Embryonic facial prominence (tissue), 1 donor: ENCODE measurements around the gene AANAT.
"Not testable (repeated sequence)": the region's sequence is repeated elsewhere in the genome, so short reads cannot be mapped to it uniquely, and the experiment has no call there.

Experiments
- DNase-seq: peaks from one replicate; pipeline ENCODE4 v3.0.0-alpha.2; 2016; ENCODE audit errors: extremely low spot score

Gene AANAT

GRCh38 chr17:76506408-76507345 lies 39.3 kb downstream of the AANAT start:
- no peak for DNase-seq

- not testable (repeated sequence) for DNase-seq
Observed at GRCh38 chr17:76508472-76509063, 41.2 kb downstream of the AANAT start.

GRCh38 chr17:76510831-76511244 lies 43.4 kb downstream of the AANAT start:
- no peak for DNase-seq

- no peak for DNase-seq
Observed at GRCh38 chr17:76511668-76512365, 44.4 kb downstream of the AANAT start.

- no peak for DNase-seq
Observed at GRCh38 chr17:76512366-76513305, 45.2 kb downstream of the AANAT start.

DNA sequence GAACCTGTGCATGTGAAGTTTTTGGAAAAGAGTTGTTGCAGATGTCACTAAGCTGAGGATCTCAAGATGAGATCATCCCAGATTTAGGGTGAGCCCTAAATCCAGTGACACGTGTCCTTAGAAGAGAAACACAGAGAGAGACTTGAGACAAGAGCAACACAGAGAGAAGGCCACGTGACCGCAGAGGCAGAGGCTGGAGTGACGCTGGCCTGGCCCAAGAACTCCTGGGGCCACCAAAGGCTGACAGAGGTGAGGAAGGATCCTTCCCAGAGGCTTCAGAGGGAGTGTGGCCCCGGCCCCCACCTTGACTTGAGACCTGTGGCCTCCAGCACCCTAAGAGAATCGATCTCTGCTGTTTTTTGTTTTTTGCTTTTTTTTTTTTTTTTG lies 45.9 kb downstream of the AANAT start:
- no peak for DNase-seq

DNA sequence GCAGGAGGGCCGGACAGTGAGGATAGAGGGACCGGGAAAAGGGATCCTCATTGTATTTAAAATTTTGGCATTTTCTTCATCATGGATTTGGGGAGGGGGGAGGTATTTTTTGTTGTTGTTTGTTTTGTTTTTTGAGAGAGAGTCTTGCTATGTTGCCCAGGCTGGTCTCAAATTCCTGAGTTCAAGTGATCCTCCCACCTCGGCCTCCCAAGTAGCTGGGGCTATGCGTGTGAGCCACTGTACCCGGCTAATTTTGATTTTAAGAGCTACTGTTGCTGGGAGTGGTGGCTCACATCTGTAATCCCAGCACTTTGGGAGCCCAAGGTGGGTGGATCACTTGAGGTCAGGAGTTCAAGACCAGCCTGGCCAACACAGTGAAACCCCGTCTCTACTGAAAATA lies 47.0 kb downstream of the AANAT start:
- DNase-seq, result not testable (repeated sequence)

- no peak for DNase-seq
Observed at GRCh38 chr17:76515274-76515949, 48.0 kb downstream of the AANAT start.

- no peak for DNase-seq
Observed at GRCh38 chr17:76517638-76518038, 50.2 kb downstream of the AANAT start.

DNA sequence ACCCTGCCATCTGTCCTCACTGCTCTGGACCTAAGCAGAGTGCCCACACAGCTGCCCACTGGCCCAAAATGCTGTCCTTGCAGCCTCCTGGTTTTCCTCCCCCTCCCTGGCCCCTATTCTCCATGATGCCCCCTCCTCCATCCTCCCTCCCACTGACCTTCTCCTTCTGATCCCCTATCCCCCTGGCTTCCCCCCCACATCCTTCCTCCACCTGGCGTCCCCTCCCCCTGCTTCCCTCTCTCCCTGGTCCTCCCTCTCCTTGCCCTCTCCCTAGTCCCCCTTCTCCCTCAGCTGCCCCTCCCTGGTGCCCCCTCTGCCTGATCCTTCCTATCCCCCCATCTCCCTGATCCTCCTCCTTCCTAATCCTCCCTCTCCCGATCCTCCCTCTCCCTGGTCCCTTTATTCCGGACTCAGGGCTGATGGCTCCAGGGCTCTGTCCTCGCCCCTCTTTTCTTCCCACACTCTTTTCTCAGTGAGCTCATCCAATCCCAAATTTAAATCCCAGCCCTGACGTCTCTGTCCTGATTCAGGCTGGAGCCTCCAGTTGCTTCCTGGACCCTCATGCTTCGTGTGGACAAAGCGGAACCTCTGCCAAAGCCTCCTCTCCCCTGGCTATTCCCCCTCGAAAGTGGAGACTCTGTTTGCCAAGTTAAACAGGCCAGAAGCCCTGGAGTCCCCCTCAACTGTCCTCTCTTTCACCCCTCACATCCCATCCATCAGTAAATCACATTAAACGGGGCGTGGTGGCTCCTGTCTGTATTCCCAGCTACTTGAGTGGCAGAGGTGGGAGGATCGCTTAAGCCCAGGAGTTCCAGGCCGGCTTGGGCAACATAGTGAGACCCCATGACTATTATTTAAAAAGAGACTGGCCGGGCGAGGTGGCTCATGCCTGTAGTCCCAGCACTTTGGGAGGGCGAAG lies 51.9 kb downstream of the AANAT start:
- DNase-seq, result no peak
